A549 (cell line): ENCODE data around the gene DCAF8L1. TPM values are rescaled to one million over a fixed set of nuclear protein-coding genes. Genes with fewer than 3 reads are reported as not detected.
"Not testable (repeated sequence)": the region's sequence is repeated elsewhere in the genome, so short reads cannot be mapped to it uniquely, and the experiment has no call there.

Experiments used
- ATAC-seq, 2 experiments: fragments of 200-7000 bp in 1 of 2; fragments of >200 bp in 1 of 2; cut with Nextera tagmentation in 1 of 2; cut with Tn5 transposase in 1 of 2; 3 replicates each; pipeline versions ENCODE4 v1.8.0 to v1.9.1; 2018 to 2020; ENCODE audit warnings: mild to moderate bottlenecking in 1 of 2, moderate library complexity in 1 of 2
- CTCF ChIA-PET: fragments of 300-600 bp; sonication (Branson Sonifier 250); formaldehyde crosslinking; extraction: SDS; loops from one replicate; lab custom pipeline; 2021; ENCODE audit warnings: antibody characterized with exemption, inconsistent platforms; lab: Yijun Ruan, JAX
- POLR2A ChIA-PET: fragments of 350-600 bp; formaldehyde crosslinking; extraction: SDS; loops from one replicate; lab custom pipeline; 2021; ENCODE audit warnings: antibody characterized with exemption, inconsistent platforms; lab: Yijun Ruan, JAX
- DNase-seq, 2 experiments: peaks; one replicate each; pipeline versions ENCODE4 v3.0.0 to v3.0.0-alpha.2; 2011 to 2016; ENCODE audit warnings: low read depth in 1 of 2, low spot score in 1 of 2
- FAIRE-seq: peaks from 2 replicates; lab custom pipeline; 2011; peaks lifted over from hg19 to GRCh38; lab: Jason Lieb, UNC
- H3K27ac ChIP-seq, 2 experiments: fragments of >200 bp; sonication (Bioruptor Twin); formaldehyde crosslinking; 3 replicates each; pipeline ENCODE4 v1.5.1; 2016 to 2017
- H3K4me1 ChIP-seq: fragments of >200 bp; sonication (Bioruptor Twin); formaldehyde crosslinking; 3 replicates; pipeline ENCODE4 v1.6.1; 2016
- H3K4me2 ChIP-seq: fragments of >200 bp; sonication (Bioruptor Twin); formaldehyde crosslinking; 3 replicates; pipeline ENCODE4 v1.6.1; 2016
- H3K4me3 ChIP-seq: fragments of >200 bp; sonication (Bioruptor Twin); formaldehyde crosslinking; 3 replicates; pipeline ENCODE4 v1.5.1; 2016
- H3K9me3 ChIP-seq: fragments of >200 bp; sonication (Bioruptor Twin); formaldehyde crosslinking; 3 replicates; pipeline ENCODE4 v1.6.1; 2016
- BCL3 ChIP-seq: fragments of >200 bp; sonication (Bioruptor Twin); formaldehyde crosslinking; IDR thresholded peaks from 3 replicates; pipeline ENCODE4 v1.6.1; 2016
- CBX2 ChIP-seq: fragments of 200-600 bp; sonication (generic); IDR thresholded peaks from 2 replicates; pipeline ENCODE4 v1.6.1; 2016; ENCODE audit warnings: low read depth, mild to moderate bottlenecking, borderline replicate concordance
- CBX8 ChIP-seq: fragments of 200-600 bp; sonication (generic); IDR thresholded peaks from 2 replicates; pipeline ENCODE4 v1.6.1; 2016
- CEBPB ChIP-seq, 2 experiments: fragments of >200 bp in 1 of 2; sonication (Bioruptor Twin) in 1 of 2; formaldehyde crosslinking in 1 of 2; IDR thresholded peaks; 2 replicates each; pipeline ENCODE4 v1.6.1; 2012 to 2016
- CHD4 ChIP-seq: fragments of 200-600 bp; sonication (generic); IDR thresholded peaks from 2 replicates; pipeline ENCODE4 v1.6.1; 2016; ENCODE audit warnings: antibody characterized with exemption, mild to moderate bottlenecking, borderline replicate concordance
- EHF ChIP-seq: fragments of 250-450 bp; sonication (Bioruptor Pico); IDR thresholded peaks from 2 replicates; pipeline ENCODE4 v1.5.0; 2020; ENCODE audit warnings: mild to moderate bottlenecking
- EP300 ChIP-seq, 2 experiments: fragments of >200 bp; sonication (Bioruptor Twin); formaldehyde crosslinking; IDR thresholded peaks; 2 replicates in 1 of 2; 3 replicates in 1 of 2; pipeline ENCODE4 v1.6.1; 2016 to 2017
- ESRRA ChIP-seq: fragments of 150-350 bp; IDR thresholded peaks from 2 replicates; pipeline ENCODE4 v1.6.1; 2014; ENCODE audit warnings: mild to moderate bottlenecking, low read length, borderline replicate concordance
- FOSL2 ChIP-seq, 2 experiments: fragments of 450-650 bp in 1 of 2; fragments of >200 bp in 1 of 2; sonication (Bioruptor Twin) in 1 of 2; formaldehyde crosslinking; IDR thresholded peaks; 2 replicates each; pipeline versions ENCODE4 v1.5.0 to v1.6.1; 2016 to 2020; ENCODE audit warnings: mild to moderate bottlenecking in 1 of 2, moderate library complexity in 1 of 2
- FOXS1 ChIP-seq: fragments of 250-450 bp; sonication (Bioruptor Pico); IDR thresholded peaks from 2 replicates; pipeline ENCODE4 v1.5.0; 2020; ENCODE audit warnings: mild to moderate bottlenecking, moderate library complexity
- HEYL ChIP-seq: fragments of 250-450 bp; sonication (Bioruptor Pico); IDR thresholded peaks from 2 replicates; pipeline ENCODE4 v1.8.0; 2021; ENCODE audit warnings: mild to moderate bottlenecking, moderate library complexity
- HOXB13 ChIP-seq: fragments of 250-450 bp; sonication (Bioruptor Pico); IDR thresholded peaks from 2 replicates; pipeline ENCODE4 v1.5.0; 2020; ENCODE audit warnings: low read depth, mild to moderate bottlenecking, moderate library complexity
- HOXB5 ChIP-seq: fragments of 250-450 bp; sonication (Bioruptor Pico); IDR thresholded peaks from 2 replicates; pipeline ENCODE4 v1.5.0; 2020; ENCODE audit warnings: mild to moderate bottlenecking, moderate library complexity
- KDM5A ChIP-seq: fragments of 200-600 bp; sonication (generic); IDR thresholded peaks from 2 replicates; pipeline ENCODE4 v1.6.1; 2016; ENCODE audit warnings: antibody characterized with exemption, mild to moderate bottlenecking
- MAFK ChIP-seq: fragments of 450-650 bp; IDR thresholded peaks from 2 replicates; pipeline ENCODE4 v1.6.1; 2014; ENCODE audit not compliant: partially characterized antibody
- MAX ChIP-seq: IDR thresholded peaks from 2 replicates; pipeline ENCODE4 v1.6.1; 2012
- MAZ ChIP-seq: fragments of 150-350 bp; IDR thresholded peaks from 2 replicates; pipeline ENCODE4 v1.6.1; 2014; ENCODE audit warnings: antibody characterized with exemption, low read depth, low read length, borderline replicate concordance
- PHF8 ChIP-seq: fragments of 200-600 bp; sonication (generic); IDR thresholded peaks from 2 replicates; pipeline ENCODE4 v1.6.1; 2016; ENCODE audit warnings: low read depth, mild to moderate bottlenecking, antibody characterized with exemption, moderate library complexity, borderline replicate concordance
- POLR2A ChIP-seq: IDR thresholded peaks from 2 replicates; pipeline ENCODE4 v1.6.1; 2012; ENCODE audit warnings: mild to moderate bottlenecking, low read length
- RFX5 ChIP-seq: fragments of 450-650 bp; IDR thresholded peaks from 2 replicates; pipeline ENCODE4 v1.7.1; 2014; ENCODE audit warnings: antibody characterized with exemption, mild to moderate bottlenecking, moderate library complexity
- SREBF2 ChIP-seq: fragments of 450-650 bp; IDR thresholded peaks from 2 replicates; pipeline ENCODE4 v1.6.1; 2014; ENCODE audit warnings: mild to moderate bottlenecking, moderate library complexity
- ZNF302 ChIP-seq: fragments of 250-450 bp; sonication (Bioruptor Pico); IDR thresholded peaks from 2 replicates; pipeline ENCODE4 v1.9.0; 2021; ENCODE audit warnings: inconsistent platforms, mild to moderate bottlenecking, moderate library complexity
- ZSCAN20 ChIP-seq: fragments of 250-450 bp; sonication (Bioruptor Pico); IDR thresholded peaks from 2 replicates; pipeline ENCODE4 v1.8.0; 2022; ENCODE audit warnings: mild to moderate bottlenecking, moderate library complexity
- WGBS: methylation state at CpG from one replicate; pipeline ENCODE4 v1.1.6; 2017; ENCODE audit errors: missing lambda C conversion rate; 5-methylcytosine and 5-hydroxymethylcytosine counted together
- polyA plus RNA-seq, 4 experiments: library from polyadenylated mRNA; depleted of rRNA in 3 of 4; stranded (reverse); fragments of >200 nt; fragmentation: RNase III in 1 of 4; extraction: RNeasy Plus Mini Kit Qiagen cat#74134 plus additional on column Dnase treatment in 1 of 4; gene quantifications; 2 replicates in 3 of 4; 3 replicates in 1 of 4; pipeline ENCODE4 v1.2.3, GENCODE V29; 2011 to 2017

The DCAF8L1 gene
- polyA plus RNA-seq, 2 of the 4 experiments (the other 2 are of a cell fraction): not detected

GRCh38 chrX:27966955-27967354, 14.3 kb downstream of the DCAF8L1 start:
- DNase-seq: peak in 1 of 2 experiments; percentile 23
- no peak for FAIRE-seq
- POLR2A ChIA-PET: no interaction called here

GRCh38 chrX:27966492-27966891, 14.8 kb downstream of the DCAF8L1 start:
- FAIRE-seq (no peak), ATAC-seq (peak in 1 of 2 experiments; percentile 24; a peak in 3 of 6 replicates), DNase-seq (peak in 1 of 2 experiments; percentile 20)
- CTCF ChIA-PET: interaction anchor here (1.1 kb wide), 1 partner anchor 9 kb away, joined by 3 read pairs; no protein-coding TSS in a partner anchor
- Histone ChIP-seq H3K9me3 (no peaks in the 10 kb centered on the region), H3K27ac (peak overlapping the region in 1 of 2 experiments; percentile 33; a peak in 1 of 6 replicates), H3K4me3 (no peak overlapping the region), H3K4me1 (peaks cover 22% of the 10 kb centered on the region; the same call in 2 of the 3 replicates), H3K4me2 (peak overlapping the region; percentile 55)
- TF ChIP-seq SREBF2 (no peak), MAX (no peak), KDM5A (no peak), ESRRA (no peak), CBX8 (no peak), PHF8 (no peak), RFX5 (no peak), MAZ (no peak), BCL3 (no peak), EP300 (IDR thresholded peaks at IDR 0.05) (no peak), HOXB13 (CRISPR knock-in tag) (no peak), EHF (CRISPR knock-in tag) (no peak), CBX2 (no peak), ZNF302 (CRISPR knock-in tag) (no peak), ZSCAN20 (CRISPR knock-in tag) (no peak), FOSL2 (IDR thresholded peaks at IDR 0.05) (no peak), FOSL2 (CRISPR knock-in tag; IDR thresholded peaks at IDR 0.05) (no peak)
- 8% methylated on average over 1 of the region's 1 CpG for whole genome bisulfite sequencing
- POLR2A ChIA-PET: no interaction called here

More at GRCh38 chrX:27966955-27967354, 14.3 kb downstream of the DCAF8L1 start:
- 0 out of 6 replicates have a peak overlapping the region, but pooled peaks of 1 of the 2 experiments have one; percentile 33 for H3K27ac ChIP-seq
- no peak overlapping the region for H3K4me3 ChIP-seq
- WGBS: 65% methylated on average over 1 of the region's 1 CpG
- TF ChIP-seq CEBPB (IDR thresholded peaks at IDR 0.05): 0 out of 4 replicates have a peak, but pooled peaks of 1 of the 2 experiments have one; percentile 35
- no peak for TF ChIP-seq CHD4
- TF ChIP-seq HEYL (CRISPR knock-in tag): no peak
- no peak for ATAC-seq
- CTCF ChIA-PET: interaction anchor here (1.1 kb wide), 1 partner anchor 9 kb away, joined by 3 read pairs; no protein-coding TSS in a partner anchor
- H3K4me1 ChIP-seq: peaks cover 22% of the 10 kb centered on the region; the same call in 2 of the 3 replicates
- no peaks in the 10 kb centered on the region for H3K9me3 ChIP-seq
- peak overlapping the region; percentile 55 for H3K4me2 ChIP-seq

- Histone ChIP-seq H3K4me2 (0 out of 3 replicates have a peak overlapping the region, but pooled peaks have one; percentile 14), H3K4me1 (peaks cover 22% of the 10 kb centered on the region; the same call in 2 of the 3 replicates)
- H3K27ac ChIP-seq, H3K9me3 ChIP-seq, FAIRE-seq, CTCF ChIA-PET, POLR2A ChIA-PET, ATAC-seq, H3K4me3 ChIP-seq: not testable (repeated sequence)
- DNase-seq: peak in 1 of 2 experiments; percentile 7
- 40% methylated on average over 5 of the region's 5 CpGs for WGBS
Measured at GRCh38 chrX:27965348-27965747, 15.9 kb downstream of the DCAF8L1 start.

GRCh38 chrX:27964432-27964831, 16.8 kb downstream of the DCAF8L1 start:
- 3% methylated on average over 1 of the region's 1 CpG for WGBS
- ChIA-PET POLR2A (no interaction called here), CTCF (no interaction called here)
- Histone ChIP-seq H3K9me3 (no peaks in the 10 kb centered on the region), H3K4me3 (no peak overlapping the region), H3K4me1 (peaks cover 22% of the 10 kb centered on the region; the same call in 2 of the 3 replicates), H3K4me2 (no peak overlapping the region; the same call in 2 of the 3 replicates), H3K27ac (no peak overlapping the region)
- FAIRE-seq: no peak
- DNase-seq: peak in 1 of 2 experiments; percentile 10
- 0 out of 2 replicates have a peak, but pooled peaks have one; percentile 35 for TF ChIP-seq FOXS1
- no peak for TF ChIP-seq FOSL2 (IDR thresholded peaks at IDR 0.05)
- TF ChIP-seq FOSL2 (CRISPR knock-in tag; IDR thresholded peaks at IDR 0.05): peak; percentile 66
- no peak for TF ChIP-seq MAFK
- TF ChIP-seq HOXB5 (CRISPR knock-in tag): no peak
- TF ChIP-seq POLR2A: no peak
- no peak for ATAC-seq

- H3K4me1 ChIP-seq, POLR2A ChIA-PET, CTCF ChIA-PET, H3K27ac ChIP-seq, H3K9me3 ChIP-seq, FAIRE-seq, ATAC-seq, H3K4me3 ChIP-seq, DNase-seq, H3K4me2 ChIP-seq: not testable (repeated sequence)
- WGBS: 56% methylated on average over 5 of the region's 5 CpGs
Measured at GRCh38 chrX:27960410-27960809, 20.8 kb downstream of the DCAF8L1 start.
